ENCODE results near the gene MEI1.

DNA sequence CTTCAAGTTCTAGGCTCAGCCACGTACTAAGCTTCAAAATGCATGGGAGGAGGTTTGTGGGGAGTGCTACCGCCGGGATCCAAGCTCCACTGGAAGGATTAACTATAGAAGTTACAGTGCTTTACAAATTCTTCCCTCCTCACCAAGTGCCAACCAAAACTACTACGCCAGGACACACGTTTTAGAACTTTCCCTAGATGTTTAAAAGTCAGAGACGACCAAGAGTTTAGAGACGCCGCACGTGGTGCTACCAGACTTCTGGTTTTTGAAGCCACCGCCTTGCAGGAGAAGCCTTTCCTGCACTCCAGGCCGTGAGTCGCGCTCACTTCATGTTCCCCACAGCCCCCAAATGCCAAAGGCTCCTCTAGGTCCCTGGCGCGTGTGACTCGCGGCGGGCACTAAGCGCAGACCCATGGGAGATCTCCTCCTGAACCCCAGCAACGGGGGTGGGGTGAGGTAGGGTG lies 11.4 kb upstream of the MEI1 start:
- TF ChIP-seq, protein P1, sequence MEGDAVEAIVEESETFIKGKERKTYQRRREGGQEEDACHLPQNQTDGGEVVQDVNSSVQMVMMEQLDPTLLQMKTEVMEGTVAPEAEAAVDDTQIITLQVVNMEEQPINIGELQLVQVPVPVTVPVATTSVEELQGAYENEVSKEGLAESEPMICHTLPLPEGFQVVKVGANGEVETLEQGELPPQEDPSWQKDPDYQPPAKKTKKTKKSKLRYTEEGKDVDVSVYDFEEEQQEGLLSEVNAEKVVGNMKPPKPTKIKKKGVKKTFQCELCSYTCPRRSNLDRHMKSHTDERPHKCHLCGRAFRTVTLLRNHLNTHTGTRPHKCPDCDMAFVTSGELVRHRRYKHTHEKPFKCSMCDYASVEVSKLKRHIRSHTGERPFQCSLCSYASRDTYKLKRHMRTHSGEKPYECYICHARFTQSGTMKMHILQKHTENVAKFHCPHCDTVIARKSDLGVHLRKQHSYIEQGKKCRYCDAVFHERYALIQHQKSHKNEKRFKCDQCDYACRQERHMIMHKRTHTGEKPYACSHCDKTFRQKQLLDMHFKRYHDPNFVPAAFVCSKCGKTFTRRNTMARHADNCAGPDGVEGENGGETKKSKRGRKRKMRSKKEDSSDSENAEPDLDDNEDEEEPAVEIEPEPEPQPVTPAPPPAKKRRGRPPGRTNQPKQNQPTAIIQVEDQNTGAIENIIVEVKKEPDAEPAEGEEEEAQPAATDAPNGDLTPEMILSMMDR (optimal IDR thresholded peaks at IDR 0.05 in 1 of 3, IDR thresholded peaks at IDR 0.05 in 1 of 3, conservative IDR thresholded peaks at IDR 0.05 in 1 of 3; ENCODE audit: extremely low read depth in 1 of 3, insufficient read depth in 2 of 3, low read length in 3 of 3), result no peak
- TF ChIP-seq EZH2 (IDR thresholded peaks at IDR 0.05; ENCODE audit: low read length), result no peak
